WI38 (cell line): Measurements from ENCODE around the gene KLK15.

Experiments used
- H3K4me3 ChIP-seq: 2 replicates; pipeline ENCODE4 v1.5.1; 2011; ENCODE audit warnings: low read depth, mild to moderate bottlenecking, control low read depth, low read length
- TF ChIP-seq, protein P1 (sequence below): IDR thresholded peaks from 2 replicates; pipeline ENCODE4 v1.5.1; 2012; ENCODE audit warnings: low read depth, mild to moderate bottlenecking, control low read depth, low read length

The KLK15 gene

DNA sequence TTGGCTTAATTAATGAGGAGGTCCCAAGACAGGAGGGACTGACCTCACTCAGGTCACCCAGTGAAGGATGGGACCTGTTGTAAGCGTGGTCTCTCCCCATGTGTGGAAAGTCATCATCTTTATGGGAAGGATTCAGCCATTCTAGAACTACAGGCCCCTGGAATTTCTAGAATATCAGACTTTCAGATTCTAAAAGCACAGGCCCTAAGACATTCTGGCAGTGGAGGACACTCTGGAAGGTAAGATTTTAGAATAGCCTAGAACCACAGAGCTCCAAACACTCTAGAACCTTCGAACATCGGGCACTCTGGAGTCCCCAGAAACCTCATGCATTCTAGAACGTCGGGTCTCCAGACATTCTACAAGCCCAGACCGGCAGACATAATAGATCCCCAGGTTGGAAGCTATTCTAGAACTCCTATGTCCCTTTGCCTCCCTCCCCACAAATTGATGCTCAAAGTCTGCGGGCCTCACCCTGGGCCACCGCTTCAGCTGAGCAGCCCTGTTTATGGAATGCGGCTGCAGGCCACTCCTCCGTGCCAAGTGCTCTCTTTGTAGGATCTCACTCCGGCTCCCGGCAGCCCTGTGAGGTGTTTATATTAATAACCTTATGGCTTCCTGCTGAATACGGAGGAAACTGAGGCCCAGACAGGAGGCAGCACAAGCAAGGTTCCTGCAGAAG lies 1.9 kb upstream of the KLK15 start:
- TF ChIP-seq, protein P1, sequence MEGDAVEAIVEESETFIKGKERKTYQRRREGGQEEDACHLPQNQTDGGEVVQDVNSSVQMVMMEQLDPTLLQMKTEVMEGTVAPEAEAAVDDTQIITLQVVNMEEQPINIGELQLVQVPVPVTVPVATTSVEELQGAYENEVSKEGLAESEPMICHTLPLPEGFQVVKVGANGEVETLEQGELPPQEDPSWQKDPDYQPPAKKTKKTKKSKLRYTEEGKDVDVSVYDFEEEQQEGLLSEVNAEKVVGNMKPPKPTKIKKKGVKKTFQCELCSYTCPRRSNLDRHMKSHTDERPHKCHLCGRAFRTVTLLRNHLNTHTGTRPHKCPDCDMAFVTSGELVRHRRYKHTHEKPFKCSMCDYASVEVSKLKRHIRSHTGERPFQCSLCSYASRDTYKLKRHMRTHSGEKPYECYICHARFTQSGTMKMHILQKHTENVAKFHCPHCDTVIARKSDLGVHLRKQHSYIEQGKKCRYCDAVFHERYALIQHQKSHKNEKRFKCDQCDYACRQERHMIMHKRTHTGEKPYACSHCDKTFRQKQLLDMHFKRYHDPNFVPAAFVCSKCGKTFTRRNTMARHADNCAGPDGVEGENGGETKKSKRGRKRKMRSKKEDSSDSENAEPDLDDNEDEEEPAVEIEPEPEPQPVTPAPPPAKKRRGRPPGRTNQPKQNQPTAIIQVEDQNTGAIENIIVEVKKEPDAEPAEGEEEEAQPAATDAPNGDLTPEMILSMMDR: no peak
- peak overlapping the region; percentile 62 for H3K4me3 ChIP-seq

DNA sequence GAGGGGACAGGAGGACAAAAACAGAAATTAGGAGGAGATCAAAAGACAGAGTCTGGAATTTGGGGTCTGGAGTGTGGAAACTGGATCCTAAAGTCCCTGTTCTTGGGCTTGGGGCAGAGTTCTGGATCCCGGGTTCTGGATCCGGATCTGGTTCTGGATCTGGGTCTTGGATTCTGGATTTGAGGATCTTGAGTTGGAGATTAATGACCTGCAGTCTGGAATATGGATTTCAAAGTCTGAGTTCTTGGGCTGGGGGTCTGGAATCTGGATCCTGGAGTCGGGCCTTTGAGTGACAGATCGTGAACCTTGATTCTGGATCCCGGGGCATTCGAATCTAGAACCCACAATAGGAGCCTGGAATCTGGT lies 411 bp upstream of the KLK15 start:
- TF ChIP-seq, protein P1: no peak

DNA sequence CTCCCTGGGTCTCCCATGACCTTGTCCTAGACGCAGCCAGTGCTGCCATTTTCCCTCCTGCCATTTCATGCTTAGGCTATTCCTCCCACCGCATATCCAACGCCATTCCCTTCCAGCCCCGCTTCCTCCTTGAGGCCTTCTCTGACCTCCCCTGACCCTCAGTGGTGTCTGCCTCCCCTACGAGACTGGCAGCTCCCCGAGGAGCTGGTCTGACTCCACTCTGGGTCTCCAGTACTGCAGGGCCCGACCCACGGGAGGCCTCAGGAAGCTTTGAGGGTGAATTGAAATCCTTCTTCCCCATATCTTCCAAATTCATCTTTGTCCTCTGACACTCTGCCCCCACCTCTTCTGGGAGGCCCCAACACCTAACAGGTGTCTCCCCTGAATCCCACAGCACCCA lies 708 bp downstream of the KLK15 start:
- TF ChIP-seq, protein P1: no peak
- H3K4me3 ChIP-seq: no peak overlapping the region

More for the DNA sequence above, 411 bp upstream of the KLK15 start:
- no peak overlapping the region for H3K4me3 ChIP-seq

DNA sequence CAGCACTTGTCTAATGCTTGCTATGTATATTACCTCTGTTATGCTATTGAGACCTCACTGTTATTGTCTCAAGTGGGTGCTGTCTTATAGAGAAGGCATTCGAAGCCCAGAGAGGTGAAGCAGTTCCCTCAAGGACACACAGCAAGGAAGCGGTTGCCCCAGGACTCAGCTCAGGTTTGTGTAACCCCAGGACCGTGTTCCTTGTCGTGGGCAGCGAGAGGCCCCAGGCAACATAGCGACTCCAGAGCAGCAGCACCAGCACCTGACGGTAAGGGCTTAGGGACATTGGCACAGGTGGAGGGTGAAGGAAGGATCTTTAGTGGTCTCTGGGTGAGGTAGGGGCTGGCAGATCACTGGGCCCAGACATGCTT lies 2.4 kb downstream of the KLK15 start:
- TF ChIP-seq, protein P1: no peak
- no peak overlapping the region for H3K4me3 ChIP-seq

DNA sequence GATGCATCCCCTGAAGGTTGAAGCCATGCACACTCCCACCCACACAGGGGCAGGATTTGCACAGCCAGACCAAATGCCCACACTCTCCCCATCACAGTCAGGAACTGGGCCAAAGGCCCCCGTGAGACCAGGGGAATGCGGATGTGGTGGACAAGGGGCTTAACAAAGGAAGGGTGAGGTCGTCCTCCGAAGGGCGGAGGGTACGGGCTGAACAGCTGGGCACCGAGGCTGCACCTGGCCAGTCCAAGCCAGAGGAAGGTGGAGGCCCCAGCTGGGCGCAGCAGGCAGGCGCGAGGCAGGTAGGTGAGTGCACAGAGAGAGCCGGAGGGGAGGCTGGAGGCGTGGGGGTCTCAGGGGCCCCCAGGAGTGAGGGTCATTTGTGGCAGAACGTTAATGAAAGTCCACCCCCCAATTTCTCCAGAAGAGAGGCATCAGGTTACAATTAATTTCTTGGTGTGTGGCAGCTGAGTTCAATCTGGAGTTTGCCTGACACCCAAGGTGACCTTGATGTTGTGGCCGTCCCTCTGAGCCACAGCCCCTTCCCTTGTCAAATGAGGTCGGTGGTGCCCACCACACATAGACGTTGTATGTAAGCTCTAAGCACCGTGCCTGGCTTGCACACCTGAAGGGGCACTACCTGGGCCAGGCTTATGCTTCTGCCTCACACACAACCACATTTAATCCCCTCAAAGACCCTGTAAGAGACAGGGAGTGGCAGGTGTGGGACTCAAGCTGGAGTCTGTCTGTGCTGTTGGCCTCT lies 2.9 kb downstream of the KLK15 start:
- H3K4me3 ChIP-seq: no peak overlapping the region
- TF ChIP-seq, protein P1: no peak

DNA sequence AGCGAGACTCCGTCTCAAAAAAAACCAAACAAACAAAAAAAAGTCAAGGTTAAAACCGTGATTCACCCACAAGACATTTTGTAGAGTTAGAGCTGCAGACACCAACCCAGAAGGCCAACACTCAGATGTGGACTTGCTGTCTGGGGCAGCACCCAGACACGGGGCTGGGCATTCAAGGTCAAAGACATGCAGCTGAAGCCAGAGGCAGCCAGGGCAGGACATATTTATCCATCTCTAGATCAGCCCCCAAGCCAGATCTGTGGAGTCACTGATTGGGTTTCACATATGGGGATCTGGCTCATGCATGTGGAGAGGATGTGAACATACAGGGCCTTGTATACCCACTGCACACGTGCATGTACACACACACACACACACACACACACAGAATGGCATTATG lies 3.6 kb downstream of the KLK15 start:
- no peak overlapping the region for H3K4me3 ChIP-seq
- TF ChIP-seq, protein P1: no peak

DNA sequence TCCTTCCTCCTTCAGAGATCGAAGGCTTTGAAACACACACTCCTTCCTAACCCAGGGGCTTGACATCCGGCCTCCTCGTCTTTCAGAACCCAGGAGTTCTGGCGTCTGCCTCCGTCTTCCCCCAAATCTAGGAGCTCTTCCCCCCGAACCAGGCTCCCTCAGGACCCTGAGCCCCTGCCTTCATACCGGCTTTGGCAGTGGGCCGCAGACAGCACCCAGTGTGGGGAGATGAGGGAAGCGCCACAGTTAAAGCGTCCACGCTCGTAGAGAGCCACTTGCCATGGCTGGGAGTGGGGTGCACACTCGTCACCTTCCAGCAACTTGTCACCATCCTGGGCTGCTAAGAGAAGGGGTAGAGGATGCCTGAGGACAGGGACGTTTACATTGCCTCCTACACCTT lies 5.9 kb downstream of the KLK15 start:
- TF ChIP-seq, protein P1: no peak
- H3K4me3 ChIP-seq: no peak overlapping the region
